GM12872 (cell line): ENCODE results near the gene GBX1.

Experiments
- TF ChIP-seq, protein P1 (sequence below): IDR thresholded peaks from 3 replicates; pipeline ENCODE4 v1.5.1; 2011; ENCODE audit warnings: low read depth, mild to moderate bottlenecking, low read length, moderate library complexity; ENCODE audit not compliant: insufficient read depth

Gene GBX1

DNA sequence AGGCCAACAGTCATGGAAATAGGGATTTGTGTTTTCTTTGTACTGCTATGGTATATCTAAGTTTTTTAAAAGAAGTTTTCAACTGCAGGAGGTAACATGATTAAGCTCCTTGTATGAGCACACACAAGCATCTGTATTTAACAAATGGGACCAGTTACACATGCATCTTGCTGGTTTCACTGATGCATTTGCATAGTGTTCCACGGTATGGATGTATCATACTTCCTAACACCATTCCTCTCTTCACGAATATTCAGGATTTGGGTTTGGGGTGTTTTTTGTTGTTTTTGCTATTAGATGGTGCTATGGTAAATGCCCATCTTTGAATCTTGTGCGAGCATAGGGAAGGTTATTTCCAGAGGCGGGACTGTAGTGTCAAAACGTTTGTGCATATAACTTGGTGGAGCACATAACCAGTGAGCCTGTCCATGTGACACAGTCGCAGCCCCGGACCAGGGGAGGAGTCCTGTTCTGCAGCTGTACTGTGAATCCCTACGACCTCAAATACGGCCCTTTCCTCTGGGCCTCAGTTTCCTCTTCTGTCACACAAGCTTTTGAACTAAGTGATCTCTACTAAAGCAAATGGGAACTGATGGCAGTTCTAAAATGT is 40.9 kb upstream of the GBX1 start:
- TF ChIP-seq, protein P1, sequence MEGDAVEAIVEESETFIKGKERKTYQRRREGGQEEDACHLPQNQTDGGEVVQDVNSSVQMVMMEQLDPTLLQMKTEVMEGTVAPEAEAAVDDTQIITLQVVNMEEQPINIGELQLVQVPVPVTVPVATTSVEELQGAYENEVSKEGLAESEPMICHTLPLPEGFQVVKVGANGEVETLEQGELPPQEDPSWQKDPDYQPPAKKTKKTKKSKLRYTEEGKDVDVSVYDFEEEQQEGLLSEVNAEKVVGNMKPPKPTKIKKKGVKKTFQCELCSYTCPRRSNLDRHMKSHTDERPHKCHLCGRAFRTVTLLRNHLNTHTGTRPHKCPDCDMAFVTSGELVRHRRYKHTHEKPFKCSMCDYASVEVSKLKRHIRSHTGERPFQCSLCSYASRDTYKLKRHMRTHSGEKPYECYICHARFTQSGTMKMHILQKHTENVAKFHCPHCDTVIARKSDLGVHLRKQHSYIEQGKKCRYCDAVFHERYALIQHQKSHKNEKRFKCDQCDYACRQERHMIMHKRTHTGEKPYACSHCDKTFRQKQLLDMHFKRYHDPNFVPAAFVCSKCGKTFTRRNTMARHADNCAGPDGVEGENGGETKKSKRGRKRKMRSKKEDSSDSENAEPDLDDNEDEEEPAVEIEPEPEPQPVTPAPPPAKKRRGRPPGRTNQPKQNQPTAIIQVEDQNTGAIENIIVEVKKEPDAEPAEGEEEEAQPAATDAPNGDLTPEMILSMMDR = no peak

DNA sequence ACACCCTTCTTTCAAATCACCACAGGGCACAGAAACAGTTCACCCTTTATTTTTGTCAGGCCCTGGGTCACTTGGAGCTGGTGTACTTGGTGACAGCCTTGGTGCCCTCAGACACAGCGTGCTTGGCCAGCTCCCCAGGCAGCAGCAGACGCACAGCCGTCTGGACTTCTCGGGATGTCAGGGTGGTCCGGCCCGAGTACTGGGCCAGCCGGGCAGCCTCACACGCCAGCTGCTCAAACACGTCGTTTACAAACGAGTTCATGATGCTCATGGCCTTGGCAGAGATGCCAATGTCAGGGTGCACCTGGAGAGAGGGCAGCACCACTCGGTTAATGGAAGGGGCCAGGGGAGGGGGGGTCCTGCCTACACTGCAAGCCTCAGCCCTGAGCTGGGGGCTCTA is 40.3 kb upstream of the GBX1 start:
- TF ChIP-seq, protein P1 = no peak

DNA sequence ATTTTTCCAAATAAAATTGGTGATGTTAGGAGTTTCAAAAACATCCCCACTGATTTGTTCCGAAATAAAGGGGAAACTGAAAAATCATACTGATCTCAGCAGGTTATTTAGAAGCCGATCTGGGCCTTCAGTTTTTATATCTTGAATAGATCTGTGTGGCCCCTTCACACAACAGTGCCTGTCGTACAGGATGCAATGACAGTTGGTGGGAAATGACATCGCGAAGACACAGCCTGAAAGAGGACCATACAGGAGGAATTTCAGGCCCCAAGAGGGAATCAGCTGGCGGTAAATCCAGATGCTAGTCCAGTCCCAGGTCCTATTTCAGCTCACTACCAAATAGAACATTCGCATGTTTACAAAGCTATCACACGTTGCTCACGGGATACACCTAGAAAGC is 39.8 kb upstream of the GBX1 start:
- TF ChIP-seq, protein P1 = no peak

DNA sequence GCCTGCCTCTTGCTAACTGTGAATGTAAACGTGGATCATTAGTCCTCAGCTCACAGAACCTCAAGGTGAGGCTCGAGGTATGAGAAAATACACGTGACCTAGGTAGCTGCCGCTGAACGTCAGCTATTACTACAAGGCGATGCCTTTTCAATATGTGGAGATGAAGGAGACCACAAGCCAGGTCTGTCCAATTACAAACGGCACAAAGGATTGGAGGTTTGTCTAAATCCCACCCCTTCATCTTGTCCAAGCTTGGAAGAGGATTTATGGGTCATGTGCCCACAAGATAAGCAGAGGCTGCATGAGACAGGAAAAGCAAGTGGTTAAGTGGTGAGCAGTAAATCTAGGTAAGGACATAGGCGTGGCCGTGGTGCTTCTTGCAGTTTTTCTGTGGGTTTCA is 39.4 kb upstream of the GBX1 start:
- TF ChIP-seq, protein P1 = no peak

DNA sequence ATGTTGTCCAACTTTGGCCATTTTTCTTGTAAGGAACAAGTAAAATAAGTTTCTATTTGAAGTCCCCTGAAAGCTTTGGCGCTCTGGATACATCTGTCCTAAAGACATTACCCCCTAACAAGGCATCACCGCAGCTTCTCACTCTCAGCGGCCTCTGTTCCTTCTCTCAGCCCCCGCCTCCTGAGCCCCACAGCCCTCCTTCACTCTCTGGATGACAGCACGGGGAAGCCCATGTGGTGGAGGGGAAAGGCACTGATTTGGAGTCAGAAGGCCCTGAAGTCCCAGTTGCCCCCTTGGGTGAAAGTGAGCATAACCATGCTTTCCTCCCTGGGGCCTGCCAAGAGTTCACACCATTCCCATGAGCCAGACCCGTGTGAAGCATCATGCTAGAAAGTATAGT is 38.2 kb upstream of the GBX1 start:
- TF ChIP-seq, protein P1 = no peak

DNA sequence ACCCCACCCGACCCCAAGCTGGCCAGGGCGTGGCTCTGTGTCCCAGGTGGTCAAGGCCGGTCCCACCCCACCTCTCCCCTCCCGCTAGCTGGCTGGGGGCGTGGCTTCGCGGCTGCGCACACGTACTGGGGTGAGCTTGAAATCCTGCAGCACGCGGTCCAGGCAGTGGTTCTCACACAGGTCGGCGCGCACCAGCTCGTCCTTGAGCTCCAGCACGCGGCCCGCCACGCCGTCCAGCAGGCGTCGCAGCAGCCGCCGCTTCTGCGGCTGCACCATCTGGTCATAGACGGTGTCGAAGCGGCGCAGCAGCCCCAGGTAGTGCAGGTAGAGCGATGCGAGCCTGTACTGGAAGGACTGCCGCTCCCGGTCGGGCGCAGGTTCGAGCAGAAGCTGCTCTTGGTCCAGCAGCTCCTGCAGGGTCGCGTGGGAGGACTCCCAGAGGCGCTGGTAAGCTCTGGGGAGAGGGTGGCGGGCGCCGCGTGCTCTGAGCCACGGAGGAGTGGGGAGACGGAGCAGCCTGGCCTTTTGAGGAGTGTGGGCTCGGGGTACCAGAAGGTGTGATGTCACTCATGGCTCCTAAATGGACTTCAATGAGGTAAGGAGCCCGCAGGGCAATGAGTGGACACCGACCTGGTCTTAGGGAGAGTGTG is 37.0 kb upstream of the GBX1 start:
- TF ChIP-seq, protein P1 = no peak

DNA sequence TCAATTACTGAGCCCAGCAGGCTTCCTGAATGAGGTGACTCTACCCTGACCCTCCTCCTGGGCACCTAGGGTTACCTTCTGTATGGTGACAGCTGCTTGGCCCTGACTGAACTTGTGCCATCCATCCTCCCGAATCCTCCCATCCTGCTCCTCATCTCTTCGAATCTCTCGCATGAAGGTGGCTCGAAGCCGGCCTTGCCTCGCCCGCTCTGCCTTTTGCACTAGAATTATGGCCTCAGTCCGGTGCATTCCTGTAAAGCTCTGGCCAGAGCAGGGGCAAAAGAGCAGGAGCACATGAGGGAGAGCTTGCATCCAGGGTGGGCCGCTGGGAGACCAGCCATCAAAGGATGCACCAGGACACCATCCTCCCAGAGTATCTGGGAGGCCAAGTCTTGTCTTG is 35.3 kb upstream of the GBX1 start:
- TF ChIP-seq, protein P1 = no peak
